ENCODE data around the gene ZNF507.
"Not testable (repeated sequence)": the region's sequence is repeated elsewhere in the genome, so short reads cannot be mapped to it uniquely, and the experiment has no call there.

Gene ZNF507

GRCh38 chr19:32372726-32373517 is 27.5 kb downstream of the ZNF507 start:
- no peak for DNase-seq

DNA sequence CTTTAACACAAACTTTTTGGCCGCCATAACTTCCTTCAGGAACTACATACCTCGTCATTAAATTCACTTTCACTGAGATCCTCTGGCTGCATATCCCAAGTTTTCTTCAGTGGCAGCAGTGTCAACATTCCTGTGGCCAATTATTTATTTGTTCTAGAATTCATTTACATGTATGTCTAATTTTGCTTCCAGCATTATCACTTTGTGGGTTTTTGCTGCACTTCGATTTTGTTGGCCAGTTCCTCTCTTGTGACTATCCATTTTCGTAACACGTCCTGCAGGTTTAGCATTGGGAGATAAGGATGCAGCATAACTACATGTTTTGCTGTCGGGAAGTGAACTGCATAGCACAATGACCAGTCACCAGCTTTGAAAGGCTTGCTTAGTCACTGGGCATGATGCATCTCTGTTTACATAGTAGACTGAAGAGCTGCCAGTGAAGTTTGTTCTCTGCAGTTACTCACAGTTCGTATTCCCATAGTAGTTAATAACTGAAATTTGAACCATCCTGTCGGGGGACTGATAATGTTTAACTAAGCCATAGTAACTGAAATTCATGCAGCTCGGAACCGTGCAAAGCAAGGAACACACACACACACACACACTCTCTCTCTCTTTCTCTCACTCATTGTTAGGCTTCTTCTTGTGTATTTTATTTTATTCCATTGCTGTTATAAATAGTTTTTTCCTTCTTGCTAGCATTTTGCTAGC is 28.3 kb downstream of the ZNF507 start:
- no peak for DNase-seq

- not testable (repeated sequence) for DNase-seq
These were observed 29.0 kb downstream of the ZNF507 start for GRCh38 chr19:32374362-32374761.

DNA sequence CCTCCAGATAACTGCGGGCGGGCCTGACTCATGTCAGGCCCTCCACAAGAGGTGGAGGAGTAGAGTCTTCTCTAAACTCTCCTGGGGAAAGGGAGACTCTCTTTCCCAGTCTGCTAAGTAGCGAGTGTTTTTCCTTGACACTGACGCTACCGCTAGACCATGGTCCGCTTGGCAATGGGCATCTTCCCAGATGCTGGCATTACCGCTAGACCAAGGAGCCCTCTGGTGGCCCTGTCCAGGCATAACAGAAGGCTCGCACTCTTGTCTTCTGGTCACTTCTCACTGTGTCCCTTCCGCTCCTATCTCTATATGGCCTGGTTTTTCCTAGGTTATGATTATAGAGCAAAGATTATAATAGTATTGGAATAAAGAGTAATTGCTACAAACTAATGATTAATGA is 31.7 kb downstream of the ZNF507 start:
- not testable (repeated sequence) for DNase-seq

- DNase-seq, result no peak
These were observed 34.9 kb downstream of the ZNF507 start for GRCh38 chr19:32380269-32380668.

GRCh38 chr19:32387701-32388392 is 42.4 kb downstream of the ZNF507 start:
- DNase-seq, result peak; percentile 11

DNA sequence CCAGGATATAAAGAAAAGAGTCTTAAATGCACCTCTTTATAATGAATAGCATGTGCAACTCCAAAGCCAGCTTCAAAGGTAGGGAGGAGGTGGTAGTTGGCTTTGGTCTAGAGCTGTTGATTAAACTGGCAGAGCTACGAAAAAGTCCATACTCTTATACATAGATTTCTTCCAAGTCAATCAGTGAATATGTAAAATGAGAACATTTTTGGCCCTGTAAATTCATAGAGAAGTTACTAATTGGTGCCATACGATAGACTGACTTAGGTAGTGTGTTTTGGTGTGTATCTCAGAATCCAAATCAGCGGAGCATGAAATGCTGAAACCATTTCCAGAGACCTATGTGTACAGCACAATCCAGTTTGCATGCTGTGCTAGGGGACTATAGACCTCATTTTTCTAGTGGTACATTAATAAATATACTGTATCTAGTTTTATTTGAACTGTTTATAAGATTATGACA is 43.0 kb downstream of the ZNF507 start:
- no peak for DNase-seq

DNA sequence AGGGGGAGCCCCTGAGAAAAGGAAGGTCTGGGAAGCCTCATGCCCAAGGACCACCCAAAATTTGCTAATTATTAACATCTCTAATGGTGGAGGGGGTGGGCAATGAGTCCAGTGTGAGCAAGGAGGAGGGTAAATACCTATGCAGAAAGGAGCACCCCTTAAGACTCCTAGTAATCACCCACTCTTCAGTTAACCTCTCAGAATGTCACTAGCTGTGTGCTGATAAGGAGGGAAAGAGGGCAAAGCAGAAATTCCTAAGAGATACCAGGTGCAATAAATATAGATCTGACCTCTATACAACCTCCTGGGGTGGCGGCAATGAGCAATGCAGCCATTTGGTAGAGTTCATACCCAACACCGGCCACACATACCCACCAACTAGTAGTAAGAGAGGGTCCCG is 47.5 kb downstream of the ZNF507 start:
- DNase-seq, result no peak

GRCh38 chr19:32396046-32396652 is 50.7 kb downstream of the ZNF507 start:
- DNase-seq, result no peak

DNA sequence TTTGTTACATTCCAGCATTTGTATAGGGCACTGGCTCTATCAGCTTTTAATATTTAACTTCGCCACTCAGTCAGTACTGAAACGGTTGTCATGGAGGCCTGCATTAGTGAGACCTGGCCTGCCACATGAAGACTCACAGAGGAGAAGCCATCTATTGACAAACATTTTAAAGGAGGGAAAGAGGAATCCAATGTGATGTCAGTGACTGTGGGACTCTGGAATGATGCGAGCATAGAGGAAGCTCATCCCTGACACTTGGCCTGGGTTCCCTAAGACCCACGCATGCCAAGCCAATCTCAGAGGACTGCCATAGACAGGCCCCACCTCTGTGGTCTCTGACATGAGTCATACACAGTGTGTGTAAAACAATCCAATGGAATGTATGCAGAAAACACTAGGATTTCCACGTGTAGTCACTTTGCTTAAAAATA is 52.3 kb downstream of the ZNF507 start:
- DNase-seq, result no peak

DNA sequence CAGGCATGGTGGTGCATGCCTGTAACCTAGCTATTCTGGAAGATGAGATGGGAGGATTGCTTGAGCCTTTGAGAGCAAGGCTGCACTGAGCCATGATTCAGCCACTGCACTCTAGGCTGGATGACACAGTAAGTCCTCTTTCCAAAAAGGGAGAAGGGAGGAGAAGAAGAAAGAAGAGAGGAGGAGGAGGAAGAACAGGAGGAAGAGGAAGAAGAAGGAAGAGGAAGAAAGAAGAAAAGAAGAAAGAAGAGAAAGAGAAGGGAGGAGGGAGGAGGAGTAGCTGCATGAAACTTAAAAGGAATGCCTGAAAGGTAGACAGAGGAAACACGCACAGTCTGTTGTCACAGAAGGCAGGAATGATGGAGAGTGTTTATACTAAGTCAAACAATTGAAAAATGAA is 56.6 kb downstream of the ZNF507 start:
- DNase-seq, result no peak

DNA sequence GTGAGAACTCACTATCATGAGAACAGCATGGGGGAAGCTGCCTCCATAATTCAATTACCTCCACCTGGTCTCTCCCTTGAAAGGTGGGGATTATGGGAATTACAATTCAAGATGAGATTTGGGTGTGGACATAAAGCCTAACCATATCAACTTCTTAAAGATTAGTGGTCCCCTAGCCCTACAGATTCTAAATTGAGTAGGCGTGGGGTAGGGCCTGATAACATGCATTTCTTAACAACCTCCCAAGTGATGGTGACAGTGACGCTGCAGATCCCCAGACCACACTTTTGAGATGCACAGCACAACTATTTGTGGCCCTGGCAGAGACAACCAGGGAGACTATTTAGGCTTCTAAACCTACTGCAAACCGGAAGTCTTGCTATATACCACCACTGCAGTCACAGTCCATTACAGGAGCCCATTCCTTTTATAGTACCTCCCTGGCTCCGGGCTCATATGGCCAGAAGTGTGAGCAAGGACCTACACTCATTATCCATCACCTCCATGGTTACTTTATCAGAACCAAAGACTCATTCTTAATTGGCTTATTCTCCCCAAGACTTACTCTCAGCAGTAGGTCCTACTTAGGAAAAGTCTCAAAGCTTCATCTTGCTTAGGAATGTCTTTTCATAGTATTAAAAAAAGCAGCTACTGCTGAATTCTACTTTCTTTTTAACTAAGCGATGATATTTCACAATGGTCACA is 58.0 kb downstream of the ZNF507 start:
- no peak for DNase-seq

DNA sequence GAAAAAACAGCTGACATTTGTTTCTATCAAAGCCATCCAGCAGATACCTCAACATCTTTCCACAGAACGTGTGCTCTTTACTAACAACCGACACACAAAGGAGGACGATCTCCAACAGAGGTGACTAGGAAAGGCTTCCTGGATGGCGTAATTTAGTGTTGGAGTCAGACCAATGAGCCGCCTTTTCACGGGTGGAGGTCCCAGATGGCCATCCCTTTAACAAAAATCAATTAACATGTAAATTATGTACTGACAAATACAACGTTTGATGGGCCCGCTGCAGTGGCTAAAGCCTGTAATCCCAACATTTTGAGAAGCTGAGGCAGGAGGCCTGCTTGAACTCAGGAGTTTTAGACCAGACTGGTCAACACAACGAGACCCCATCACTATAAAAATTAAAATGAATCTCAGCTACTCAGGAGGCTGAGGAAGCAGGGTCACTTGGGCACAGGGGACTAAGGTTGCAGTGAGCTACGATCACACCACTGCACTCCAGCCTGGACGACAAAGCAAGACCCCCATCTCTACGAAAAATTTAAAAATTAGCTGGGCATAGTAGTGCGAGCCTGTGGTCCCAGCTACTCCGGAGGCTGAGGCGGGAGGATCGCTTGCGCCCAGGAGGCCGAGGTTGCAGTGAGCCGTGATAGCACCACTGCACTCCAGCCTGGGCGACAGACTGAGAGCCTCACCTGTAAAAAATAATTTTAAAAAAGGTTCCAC is 59.0 kb downstream of the ZNF507 start:
- no peak for DNase-seq

DNA sequence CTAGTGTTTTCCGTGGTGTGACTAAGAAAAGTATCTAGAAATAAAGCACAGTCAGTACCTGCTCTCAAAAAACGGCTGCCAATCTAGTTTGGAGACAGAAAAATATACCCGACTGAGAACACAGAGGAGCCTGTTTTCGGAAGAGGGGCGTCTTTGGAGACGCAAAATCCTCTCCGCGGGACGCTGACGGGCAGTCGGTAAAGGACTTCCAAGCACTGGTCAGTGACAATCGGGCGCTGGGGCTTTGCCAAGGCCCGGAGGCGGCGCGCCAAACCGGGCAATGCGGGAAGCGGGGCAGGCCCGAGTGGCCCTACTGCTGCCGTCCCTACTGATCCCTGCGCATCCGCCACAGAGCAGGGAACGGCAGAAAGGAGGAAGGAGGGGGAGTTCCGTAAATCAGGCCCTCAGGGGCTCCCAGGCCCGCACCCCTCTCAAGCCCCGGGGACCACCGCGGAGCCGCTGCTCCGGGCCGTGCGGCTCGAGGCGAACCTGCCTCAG is 59.6 kb downstream of the ZNF507 start:
- DNase-seq, result peak; percentile 36

DNA sequence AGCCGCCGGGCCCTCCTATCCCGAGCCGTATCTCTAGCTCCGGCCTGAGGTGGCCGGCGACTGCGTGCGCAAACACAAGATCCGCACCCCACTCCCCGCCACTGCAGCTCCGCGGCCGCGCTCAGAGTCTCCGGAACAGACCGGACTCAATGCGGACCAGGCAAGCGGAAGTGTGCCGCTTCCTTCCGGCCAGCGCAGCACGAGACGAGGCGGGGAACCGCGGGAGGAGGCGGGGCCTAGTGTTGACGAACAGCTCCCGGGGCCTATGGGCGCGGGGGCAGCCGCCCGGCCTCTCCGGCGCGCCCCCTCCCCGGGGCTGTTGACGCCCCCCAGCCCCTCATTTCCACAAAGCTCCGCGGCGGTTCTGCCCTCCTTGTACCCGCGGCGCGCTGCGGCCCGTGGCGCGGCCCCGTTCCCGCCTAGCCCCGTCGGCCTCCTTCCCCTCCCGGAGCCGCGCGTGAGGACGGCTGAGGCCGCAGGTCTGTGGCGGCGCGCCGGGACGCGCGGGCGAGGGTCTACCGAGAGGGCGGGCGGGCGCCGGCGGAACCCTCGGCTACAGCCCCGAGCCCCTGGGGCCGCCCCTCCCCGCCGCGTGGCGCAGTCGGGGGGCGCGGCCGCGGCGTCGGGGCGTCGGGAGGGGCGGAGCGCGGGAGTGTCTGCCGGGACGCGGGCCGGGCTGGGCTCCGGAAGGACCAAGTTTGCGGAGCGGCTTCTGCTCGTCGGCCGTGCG is 60.2 kb downstream of the ZNF507 start, which contains the start of gene DPY19L3:
Gene DPY19L3 (plus strand): TSS at position 340 of the 730 bp plus-strand sequence. CDS start 2,484 bp downstream, outside the sequence.
- DNase-seq, result peak; percentile 90

GRCh38 chr19:32406161-32407003 is 61.0 kb downstream of the ZNF507 start:
- no peak for DNase-seq

DNA sequence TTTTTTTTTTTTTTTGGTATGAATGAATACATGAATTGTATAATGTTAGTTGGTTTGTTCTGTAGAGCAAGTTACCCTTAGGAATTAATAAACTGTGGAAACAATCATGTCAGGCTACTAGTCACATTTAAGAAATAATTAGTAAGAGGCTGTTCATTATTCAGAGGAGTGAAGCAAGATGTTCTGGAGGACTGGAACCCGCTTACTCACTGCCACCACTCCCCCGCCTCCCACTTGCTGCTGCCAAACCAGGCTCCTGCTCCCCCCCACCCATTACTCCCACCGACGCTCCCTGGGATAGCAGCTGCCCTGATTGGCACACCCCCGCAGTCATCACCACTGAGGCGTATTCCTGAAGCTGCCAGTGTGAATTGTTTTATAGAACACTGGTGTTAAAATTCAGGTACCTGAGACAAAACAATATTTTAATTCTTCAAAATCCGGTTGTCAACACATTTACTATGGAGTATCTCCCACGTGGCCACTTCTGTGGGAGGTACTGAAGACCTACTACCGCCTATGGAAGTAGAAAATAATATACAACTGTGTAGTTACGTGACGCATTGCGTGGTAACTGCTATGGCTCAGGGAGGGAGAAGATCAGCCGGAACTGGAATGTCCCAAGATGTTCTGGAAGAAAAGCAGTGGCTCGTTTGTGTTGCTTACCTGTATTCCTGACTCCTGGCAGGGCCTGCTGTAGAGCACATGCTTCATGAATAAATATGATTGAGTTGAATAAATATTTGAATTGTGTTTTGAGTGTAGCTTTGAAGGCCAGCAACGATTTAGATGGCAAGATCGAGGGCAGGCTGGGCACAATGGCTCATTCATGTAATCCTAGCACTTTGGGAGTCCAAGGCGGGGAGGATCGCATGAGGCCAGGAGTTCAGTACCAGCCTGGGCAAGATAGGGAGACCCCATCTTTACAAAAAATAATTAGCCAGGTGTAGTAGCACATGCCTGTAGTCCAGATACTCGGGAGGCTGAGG is 61.9 kb downstream of the ZNF507 start:
- DNase-seq, result no peak

- no peak for DNase-seq
These were observed 69.8 kb downstream of the ZNF507 start for GRCh38 chr19:32415246-32415645.

Data from NCI-H1105 treated with DMSO at 0.1 percent for 48 hours (cell line).